Fibroblast of mammary gland (primary cell): ENCODE measurements around the gene NFIA.

Experiments used
- DNase-seq: peaks from one replicate; pipeline ENCODE4 v3.0.0-alpha.2; 2010; ENCODE audit warnings: low read depth
- H3K4me3 ChIP-seq: 2 replicates; pipeline ENCODE4 v1.5.1; 2011; ENCODE audit warnings: low read depth, mild to moderate bottlenecking, low read length, moderate library complexity; ENCODE audit not compliant: control insufficient read depth
- TF ChIP-seq, protein P1 (sequence below): conservative IDR thresholded peaks from 2 replicates; pipeline ENCODE4 v1.5.1; 2011; ENCODE audit warnings: low read depth, low read length, inconsistent platforms; ENCODE audit not compliant: control insufficient read depth, insufficient read depth

NFIA gene

GRCh38 chr1:61361931-61362330 is 279.6 kb downstream of the NFIA start:
- TF ChIP-seq, protein P1, sequence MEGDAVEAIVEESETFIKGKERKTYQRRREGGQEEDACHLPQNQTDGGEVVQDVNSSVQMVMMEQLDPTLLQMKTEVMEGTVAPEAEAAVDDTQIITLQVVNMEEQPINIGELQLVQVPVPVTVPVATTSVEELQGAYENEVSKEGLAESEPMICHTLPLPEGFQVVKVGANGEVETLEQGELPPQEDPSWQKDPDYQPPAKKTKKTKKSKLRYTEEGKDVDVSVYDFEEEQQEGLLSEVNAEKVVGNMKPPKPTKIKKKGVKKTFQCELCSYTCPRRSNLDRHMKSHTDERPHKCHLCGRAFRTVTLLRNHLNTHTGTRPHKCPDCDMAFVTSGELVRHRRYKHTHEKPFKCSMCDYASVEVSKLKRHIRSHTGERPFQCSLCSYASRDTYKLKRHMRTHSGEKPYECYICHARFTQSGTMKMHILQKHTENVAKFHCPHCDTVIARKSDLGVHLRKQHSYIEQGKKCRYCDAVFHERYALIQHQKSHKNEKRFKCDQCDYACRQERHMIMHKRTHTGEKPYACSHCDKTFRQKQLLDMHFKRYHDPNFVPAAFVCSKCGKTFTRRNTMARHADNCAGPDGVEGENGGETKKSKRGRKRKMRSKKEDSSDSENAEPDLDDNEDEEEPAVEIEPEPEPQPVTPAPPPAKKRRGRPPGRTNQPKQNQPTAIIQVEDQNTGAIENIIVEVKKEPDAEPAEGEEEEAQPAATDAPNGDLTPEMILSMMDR = no peak

DNA sequence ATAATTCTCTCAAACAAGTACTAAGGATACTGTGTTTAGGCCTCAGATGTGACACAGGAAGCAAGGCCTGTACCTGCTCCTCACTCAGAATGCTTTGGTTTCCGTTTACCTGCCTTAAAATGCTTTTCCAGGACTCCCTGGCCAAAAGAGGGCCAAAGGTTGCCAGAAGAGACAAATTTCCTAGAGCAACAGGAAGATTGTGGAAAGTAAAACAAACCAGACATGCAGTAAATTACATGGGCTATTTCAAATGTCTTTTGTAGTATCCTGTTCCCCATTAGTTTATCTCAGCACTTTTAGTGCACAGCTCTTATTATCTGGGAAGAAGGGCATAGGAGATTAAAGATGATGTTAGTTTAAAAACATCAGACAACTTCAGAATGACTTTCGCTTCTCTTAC is 280.0 kb downstream of the NFIA start:
- no peak overlapping the region for H3K4me3 ChIP-seq
- DNase-seq = no peak
- TF ChIP-seq, protein P1 = no peak

More at GRCh38 chr1:61361931-61362330, 279.6 kb downstream of the NFIA start:
- no peak overlapping the region for H3K4me3 ChIP-seq
- DNase-seq = no peak

- no peak for DNase-seq
- TF ChIP-seq, protein P1 = no peak
- H3K4me3 ChIP-seq = no peak overlapping the region
These were observed 286.0 kb downstream of the NFIA start for GRCh38 chr1:61368366-61368765.

DNA sequence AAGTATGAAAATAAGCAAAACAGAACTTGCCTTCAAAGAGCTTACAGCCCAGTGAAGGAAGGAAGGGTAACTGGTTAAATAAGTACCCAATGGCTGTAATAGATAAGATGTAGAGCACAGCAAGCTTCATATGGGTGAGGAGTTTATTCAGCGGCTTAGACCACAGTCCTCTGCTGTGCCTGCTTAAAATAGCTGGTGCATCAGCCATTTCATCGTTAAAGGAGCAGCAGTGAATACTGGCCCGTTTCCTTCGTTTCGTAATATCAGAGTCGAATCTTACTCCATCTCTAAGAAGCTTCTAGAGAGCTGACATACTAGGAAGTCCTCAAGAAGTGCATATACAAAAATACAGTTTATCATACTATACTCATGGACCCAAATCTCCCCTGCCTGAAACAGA is 286.5 kb downstream of the NFIA start:
- H3K4me3 ChIP-seq = no peak overlapping the region
- TF ChIP-seq, protein P1 = no peak
- no peak for DNase-seq

GRCh38 chr1:61370177-61370912 is 288.0 kb downstream of the NFIA start:
- TF ChIP-seq, protein P1 = no peak
- no peak for DNase-seq
- H3K4me3 ChIP-seq = no peak overlapping the region

GRCh38 chr1:61370913-61371279 is 288.5 kb downstream of the NFIA start:
- DNase-seq = no peak
- TF ChIP-seq, protein P1 = no peak
- no peak overlapping the region for H3K4me3 ChIP-seq

DNA sequence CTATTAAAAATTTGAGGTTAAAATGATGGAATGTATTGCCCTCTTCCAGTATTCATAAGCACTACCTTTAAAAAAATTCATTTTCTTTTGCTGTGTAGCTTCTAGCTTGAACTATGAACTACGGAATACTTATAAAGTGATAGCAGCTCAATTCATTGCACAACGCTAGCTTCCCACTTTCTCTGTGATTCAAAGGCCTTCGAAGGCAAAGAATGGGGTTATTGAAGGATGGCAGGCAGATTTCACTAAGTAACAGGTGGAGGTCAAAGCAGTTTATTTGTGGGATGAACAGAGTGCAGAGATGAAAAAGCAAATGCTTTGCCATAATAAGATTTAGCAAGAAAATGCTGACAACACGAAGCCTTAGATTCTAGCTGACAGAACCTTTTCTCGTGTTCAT is 290.6 kb downstream of the NFIA start:
- no peak for DNase-seq
- TF ChIP-seq, protein P1 = no peak
- H3K4me3 ChIP-seq = no peak overlapping the region
